ENCODE results near the gene CLRN2. TPM values are rescaled to one million over a fixed set of nuclear protein-coding genes. Genes with fewer than 3 reads are reported as not detected.

CLRN2 gene
- total and polyA plus RNA-seq, 4 donors = 0.19 TPM; not detected in 3

GRCh38 chr4:17476853-17477252 is 38.1 kb upstream of the CLRN2 start:
- Histone ChIP-seq H3K9me3 (ENCODE audit: control insufficient read depth in 4 of 4, low read length in 3 of 4) (peaks cover 0 to 3% (median 0%) of the 10 kb centered on the region in 4 donors), H3K9ac (ENCODE audit: low read depth in 1 of 2, low read length in 2 of 2) (no peak overlapping the region), H3K27ac (ENCODE audit: low read depth in 1 of 2, low read length in 2 of 2) (no peak overlapping the region), H3K27me3 (ENCODE audit: control insufficient read depth in 4 of 4, insufficient read depth in 4 of 4, low read length in 3 of 4) (no peaks in the 10 kb centered on the region), H3K4me1 (ENCODE audit: control insufficient read depth in 4 of 4, insufficient read depth in 4 of 4, low read length in 3 of 4) (no peaks in the 10 kb centered on the region), H3K4me3 (ENCODE audit: low read depth in 1 of 3, low read length in 3 of 3) (no peak overlapping the region), H3K36me3 (ENCODE audit: control insufficient read depth in 4 of 4, insufficient read depth in 3 of 4, low read depth in 1 of 4, low read length in 3 of 4) (no peaks in the 10 kb centered on the region)
- TF ChIP-seq RXRA (IDR thresholded peaks at IDR 0.05) (no peak), MAX (IDR thresholded peaks at IDR 0.05) (no peak), REST (IDR thresholded peaks at IDR 0.05) (no peak), JUND (IDR thresholded peaks at IDR 0.05) (no peak), GABPA (IDR thresholded peaks at IDR 0.05 in 1 of 2, conservative IDR thresholded peaks at IDR 0.05 in 1 of 2) (no peak), EGR1 (IDR thresholded peaks at IDR 0.05; ENCODE audit: low read depth in 2 of 2) (no peak), RAD21 (IDR thresholded peaks at IDR 0.05) (no peak), FOXA1 (IDR thresholded peaks at IDR 0.05) (no peak), NR2F2 (IDR thresholded peaks at IDR 0.05) (no peak), FOXA2 (IDR thresholded peaks at IDR 0.05) (no peak), ATF3 (IDR thresholded peaks at IDR 0.05) (no peak), ZBTB33 (IDR thresholded peaks at IDR 0.05) (no peak), CTCF (IDR thresholded peaks at IDR 0.05; ENCODE audit: low read depth, low read length, missing input control) (no peak), HNF4G (IDR thresholded peaks at IDR 0.05) (no peak), TAF1 (conservative IDR thresholded peaks at IDR 0.05) (no peak), HNF4A (conservative IDR thresholded peaks at IDR 0.05) (no peak)
- DNase-seq (ENCODE audit: low spot score) = no peak
- 86% methylated on average over 3 of the region's 3 CpGs for WGBS

All from liver (tissue), 9 donors.